ENCODE results near the gene RNF115.

DNA sequence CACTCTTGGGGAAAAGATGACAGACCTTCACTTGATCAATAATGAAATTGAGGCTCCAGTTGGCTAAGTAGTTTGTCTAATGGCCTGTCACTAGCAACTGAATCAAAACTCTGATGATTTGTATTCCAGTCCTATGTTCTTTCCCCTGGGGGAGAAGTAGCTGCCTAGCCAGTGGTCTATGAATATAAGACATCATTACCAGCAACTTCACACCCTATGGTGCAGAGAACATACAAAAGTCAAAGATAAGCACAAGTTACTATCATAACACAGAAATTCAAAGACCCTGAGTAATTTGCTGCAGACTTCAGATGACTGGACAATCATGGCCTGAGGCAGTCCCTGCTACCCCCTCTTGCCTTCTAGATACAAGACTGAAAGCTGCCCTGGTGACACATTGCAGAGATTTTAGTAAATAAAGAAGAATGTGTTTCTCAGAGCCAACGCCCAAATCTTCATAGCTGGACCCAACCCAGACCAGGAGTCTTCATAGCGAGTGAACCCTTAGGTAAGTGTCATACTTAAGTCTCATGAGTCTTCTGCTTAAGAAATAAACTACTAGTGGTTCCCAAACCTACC, 117.7 kb downstream of the RNF115 start:
- TF ChIP-seq POLR2AphosphoS5 (IDR thresholded peaks at IDR 0.05) (no peak), POLR2A (IDR thresholded peaks at IDR 0.05) (no peak)
- TF ChIP-seq, protein P1, sequence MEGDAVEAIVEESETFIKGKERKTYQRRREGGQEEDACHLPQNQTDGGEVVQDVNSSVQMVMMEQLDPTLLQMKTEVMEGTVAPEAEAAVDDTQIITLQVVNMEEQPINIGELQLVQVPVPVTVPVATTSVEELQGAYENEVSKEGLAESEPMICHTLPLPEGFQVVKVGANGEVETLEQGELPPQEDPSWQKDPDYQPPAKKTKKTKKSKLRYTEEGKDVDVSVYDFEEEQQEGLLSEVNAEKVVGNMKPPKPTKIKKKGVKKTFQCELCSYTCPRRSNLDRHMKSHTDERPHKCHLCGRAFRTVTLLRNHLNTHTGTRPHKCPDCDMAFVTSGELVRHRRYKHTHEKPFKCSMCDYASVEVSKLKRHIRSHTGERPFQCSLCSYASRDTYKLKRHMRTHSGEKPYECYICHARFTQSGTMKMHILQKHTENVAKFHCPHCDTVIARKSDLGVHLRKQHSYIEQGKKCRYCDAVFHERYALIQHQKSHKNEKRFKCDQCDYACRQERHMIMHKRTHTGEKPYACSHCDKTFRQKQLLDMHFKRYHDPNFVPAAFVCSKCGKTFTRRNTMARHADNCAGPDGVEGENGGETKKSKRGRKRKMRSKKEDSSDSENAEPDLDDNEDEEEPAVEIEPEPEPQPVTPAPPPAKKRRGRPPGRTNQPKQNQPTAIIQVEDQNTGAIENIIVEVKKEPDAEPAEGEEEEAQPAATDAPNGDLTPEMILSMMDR (IDR thresholded peaks at IDR 0.05): no peak
